ENCODE data around the gene LONP1. TPM values are rescaled to one million over a fixed set of nuclear protein-coding genes. Genes with fewer than 3 reads are reported as not detected.

The LONP1 gene
- total RNA-seq, 1 experiment from 2014 or later = 113 TPM

DNA sequence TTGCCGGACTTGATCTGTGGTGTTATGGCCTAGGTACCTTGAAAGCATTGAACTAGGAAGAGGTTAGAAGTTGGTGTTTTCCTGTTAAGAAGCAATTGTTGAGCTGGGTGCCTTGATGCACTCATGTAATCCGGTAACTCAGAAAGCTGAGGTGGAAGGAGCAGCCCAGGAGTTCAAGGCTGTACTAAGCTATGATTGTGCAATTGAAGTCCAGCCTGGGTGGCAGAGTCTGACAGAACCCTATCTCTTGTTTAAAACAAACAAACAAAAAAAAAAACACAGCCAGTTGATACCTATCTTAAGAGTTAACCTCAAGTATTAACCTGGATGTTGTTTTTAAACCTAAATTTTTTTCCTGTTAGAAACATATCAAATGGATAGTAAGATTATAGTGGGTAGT is 77.7 kb downstream of the LONP1 start:
- WGBS (ENCODE audit: extremely low coverage, insufficient read length, low lambda C conversion rate) = no CpG with 5 or more reads among the region's 2 CpGs
- H2BK20ac ChIP-seq (ENCODE audit: low read depth, low read length, poor library complexity, severe bottlenecking) = no peak overlapping the region
- no peaks in the 10 kb centered on the region for H3K9me3 Mint-ChIP-seq
- H2BK12ac ChIP-seq (ENCODE audit: insufficient read length, low read depth, low read length) = no peak overlapping the region
- H3K18ac ChIP-seq (ENCODE audit: insufficient read length, low read depth, low read length) = no peak overlapping the region
- H3K79me1 ChIP-seq (ENCODE audit: insufficient read depth, low read depth, low read length, poor library complexity, severe bottlenecking) = peaks cover 7% of the 10 kb centered on the region
- no peak overlapping the region for H3K4me2 ChIP-seq (ENCODE audit: insufficient read depth, insufficient read length, low read length)
- H3K9me3 ChIP-seq (ENCODE audit: control insufficient read depth, low read depth, low read length) = no peaks in the 10 kb centered on the region
- no peak overlapping the region for H4K8ac ChIP-seq (replicated peaks; ENCODE audit: insufficient read length, low read depth, low read length)
- no peaks in the 10 kb centered on the region for H3K23me2 ChIP-seq (ENCODE audit: insufficient read length, low read depth, low read length, poor library complexity, severe bottlenecking)
- no peak overlapping the region for H3K9ac ChIP-seq (ENCODE audit: extremely low read depth, insufficient read length, low read length)
- no peak overlapping the region for H4K5ac ChIP-seq (ENCODE audit: insufficient read length, low read depth, low read length)
- H3K27ac Mint-ChIP-seq = peak overlapping the region in 1 of 3 experiments; percentile 44; a peak in 1 of 7 replicates
- H3K14ac ChIP-seq (ENCODE audit: insufficient read depth, low read length) = no peak overlapping the region
- no peaks in the 10 kb centered on the region for H3K27me3 Mint-ChIP-seq (ENCODE audit: low read depth)
- no peak overlapping the region for H2AK5ac ChIP-seq (ENCODE audit: insufficient read length, low read length)
- no peak overlapping the region for H3K4ac ChIP-seq (ENCODE audit: low read depth, low read length)
- H3K4me1 Mint-ChIP-seq = peaks cover 0 to 2% of the 10 kb centered on the region in 2 experiments; a peak in 2 of 4 replicates
- H2BK15ac ChIP-seq (ENCODE audit: low read depth, low read length) = no peak overlapping the region
- H3K79me2 ChIP-seq (ENCODE audit: insufficient read depth, low read length) = peaks cover 16% of the 10 kb centered on the region; the same call in 1 of the 2 replicates
- H3K36me3 Mint-ChIP-seq (ENCODE audit: insufficient read depth in 1 of 3, low read depth in 3 of 3) = peaks cover 36 to 68% (median 63%) of the 10 kb centered on the region in 3 experiments; a peak in 6 of 7 replicates
- no peak overlapping the region for H3K4me3 Mint-ChIP-seq
- no peaks in the 10 kb centered on the region for H4K20me1 ChIP-seq (ENCODE audit: control insufficient read depth, insufficient read depth, insufficient read length)
- H3K56ac ChIP-seq (ENCODE audit: insufficient read length, low read depth, low read length) = no peak overlapping the region
- H2BK5ac ChIP-seq (ENCODE audit: insufficient read length, low read length) = no peak overlapping the region
- no peaks in the 10 kb centered on the region for H3K4me1 ChIP-seq (ENCODE audit: insufficient read depth, low read length)
- H2AFZ ChIP-seq (ENCODE audit: low read length) = no peak overlapping the region
- H3K27me3 ChIP-seq (ENCODE audit: insufficient read depth, low read length) = no peaks in the 10 kb centered on the region
- DNase-seq = no peak
- H3K23ac ChIP-seq (ENCODE audit: insufficient read length, low read depth, low read length) = no peak overlapping the region
- no peak overlapping the region for H4K91ac ChIP-seq (ENCODE audit: insufficient read length, low read depth, low read length)
- H2BK120ac ChIP-seq (ENCODE audit: low read depth, low read length, poor library complexity, severe bottlenecking) = no peak overlapping the region
- no peak for TF ChIP-seq CTCF (conservative IDR thresholded peaks at IDR 0.05)
- no peak overlapping the region for H3T11ph ChIP-seq (ENCODE audit: low read length)
- H3K27ac ChIP-seq (ENCODE audit: insufficient read length, low read depth, low read length) = no peak overlapping the region

Other genes with a start within 250 kb of the LONP1 start
- 0.17 and 0.18 TPM in 2 replicates for gene TINCR, start 152.2 kb downstream of the LONP1 start, total RNA-seq (2021)
- 70.3 and 76.1 TPM in 2 replicates for gene SAFB2, start 97.4 kb downstream of the LONP1 start, total RNA-seq (2021)
- gene SAFB, start 97.1 kb downstream of the LONP1 start, total RNA-seq (2021) = 107 and 110 TPM in 2 replicates
- gene MICOS13, start 39.6 kb downstream of the LONP1 start, total RNA-seq (2021) = 23.4 and 23.8 TPM in 2 replicates
- gene HSD11B1L, start 39.1 kb downstream of the LONP1 start, total RNA-seq (2021) = 8.0 and 9.3 TPM in 2 replicates
- gene RPL36, start 29.9 kb downstream of the LONP1 start, total RNA-seq (2021) = 1,066 and 1,074 TPM in 2 replicates
- not detected in 2 replicates for gene CATSPERD, start 491 bp upstream of the LONP1 start, total RNA-seq (2021)
- 7.1 and 8.1 TPM in 2 replicates for gene PRR22, start 64.6 kb upstream of the LONP1 start, total RNA-seq (2021)
- 61.8 and 67.0 TPM in 2 replicates for gene DUS3L, start 71.0 kb upstream of the LONP1 start, total RNA-seq (2021)
- 4.5 and 4.6 TPM in 2 replicates for gene NRTN, start 84.9 kb upstream of the LONP1 start, total RNA-seq (2021)
- 0.13 TPM in 1 of 2 replicates, not detected in the other for gene FUT6, start 119.6 kb upstream of the LONP1 start, total RNA-seq (2021)
- not detected in 2 replicates for gene FUT3, start 131.3 kb upstream of the LONP1 start, total RNA-seq (2021)
- gene FUT5, start 150.4 kb upstream of the LONP1 start, total RNA-seq (2021) = not detected in 2 replicates
- gene NDUFA11, start 183.6 kb upstream of the LONP1 start, total RNA-seq (2021) = 282 TPM in 2 replicates
- 1.9 and 2.2 TPM in 2 replicates for gene VMAC, start 184.7 kb upstream of the LONP1 start, total RNA-seq (2021)
- gene CAPS, start 194.1 kb upstream of the LONP1 start, total RNA-seq (2021) = 2.3 and 2.5 TPM in 2 replicates